HepG2 (cell line): ENCODE results near the gene PIK3R1.

Experiments used
- CC2D1A ChIP-seq: sonication (generic); formaldehyde crosslinking; IDR thresholded peaks from 2 replicates; pipeline ENCODE4 v1.8.1; 2023; ENCODE audit warnings: mild to moderate bottlenecking, missing genetic modification reagents
- NR2C2 ChIP-seq: sonication (generic); formaldehyde crosslinking; IDR thresholded peaks from 2 replicates; pipeline ENCODE4 v1.4.0; 2020; ENCODE audit warnings: missing genetic modification reagents, mild to moderate bottlenecking, moderate library complexity, borderline replicate concordance
- RBAK ChIP-seq: sonication (generic); formaldehyde crosslinking; IDR thresholded peaks from 2 replicates; pipeline ENCODE4 v1.5.1; 2020; ENCODE audit warnings: mild to moderate bottlenecking, missing genetic modification reagents
- ZMYM2 ChIP-seq: sonication (generic); formaldehyde crosslinking; IDR thresholded peaks from 2 replicates; pipeline ENCODE4 v1.8.0; 2022; ENCODE audit warnings: mild to moderate bottlenecking, missing genetic modification reagents
- ZNF274 ChIP-seq: sonication (generic); formaldehyde crosslinking; IDR thresholded peaks from 2 replicates; pipeline ENCODE4 v1.5.1; 2020; ENCODE audit warnings: mild to moderate bottlenecking, missing genetic modification reagents
- ZNF558 ChIP-seq: sonication (generic); formaldehyde crosslinking; IDR thresholded peaks from 2 replicates; pipeline ENCODE4 v1.9.0; 2022; ENCODE audit warnings: mild to moderate bottlenecking, missing genetic modification reagents, borderline replicate concordance
- TF ChIP-seq, protein P1 (sequence below): conservative IDR thresholded peaks from 2 replicates; pipeline ENCODE4 v1.6.1; 2018; ENCODE audit warnings: missing genetic modification reagents
- TF ChIP-seq, protein P2 (sequence below): sonication (generic); formaldehyde crosslinking; IDR thresholded peaks from 2 replicates; pipeline ENCODE4 v1.4.0; 2020; ENCODE audit warnings: missing genetic modification reagents, mild to moderate bottlenecking, borderline replicate concordance

DNA sequence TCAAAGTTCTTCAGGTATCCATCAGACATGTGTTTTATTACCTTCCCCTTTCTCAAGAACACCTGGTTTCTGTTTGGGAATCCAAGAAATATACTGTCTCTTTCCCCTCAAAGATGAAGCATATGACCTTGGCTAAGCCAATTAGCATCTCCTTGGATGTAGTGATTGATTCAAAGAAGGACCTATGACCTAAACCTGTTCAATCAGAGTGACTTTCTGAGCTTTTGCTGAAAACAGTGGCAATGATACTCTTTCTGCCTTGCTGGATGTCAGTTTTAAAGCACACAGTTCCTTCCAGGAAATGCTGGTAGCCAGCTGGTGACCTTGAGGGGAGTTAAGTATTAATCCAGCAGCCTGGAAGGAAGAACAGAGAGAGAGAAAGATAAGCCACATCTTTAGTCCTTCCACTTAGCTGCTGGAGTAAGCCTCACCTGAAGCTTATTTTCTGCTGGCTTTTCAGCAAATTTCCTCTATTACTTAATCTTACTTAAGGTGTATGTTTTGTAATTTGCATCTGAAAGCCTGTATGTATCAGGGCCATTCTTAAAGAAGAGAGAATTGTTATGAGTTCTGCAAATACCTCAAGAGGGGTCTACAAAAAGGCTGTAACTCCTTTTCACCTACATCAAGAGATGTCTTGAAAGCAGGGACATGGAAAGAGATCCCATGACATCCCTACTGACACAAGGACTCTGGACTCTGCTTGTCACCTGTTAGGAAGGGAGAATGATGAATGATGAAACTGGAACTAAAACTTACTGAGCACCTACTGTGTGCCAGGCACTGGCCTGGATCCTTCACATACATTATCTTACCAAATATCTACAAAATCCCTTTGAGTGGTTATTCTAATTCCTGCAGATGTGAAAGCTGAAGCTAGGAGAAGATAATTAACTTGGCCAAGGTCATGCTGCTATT is 35.2 kb upstream of the PIK3R1 start:
- TF ChIP-seq, protein P1, sequence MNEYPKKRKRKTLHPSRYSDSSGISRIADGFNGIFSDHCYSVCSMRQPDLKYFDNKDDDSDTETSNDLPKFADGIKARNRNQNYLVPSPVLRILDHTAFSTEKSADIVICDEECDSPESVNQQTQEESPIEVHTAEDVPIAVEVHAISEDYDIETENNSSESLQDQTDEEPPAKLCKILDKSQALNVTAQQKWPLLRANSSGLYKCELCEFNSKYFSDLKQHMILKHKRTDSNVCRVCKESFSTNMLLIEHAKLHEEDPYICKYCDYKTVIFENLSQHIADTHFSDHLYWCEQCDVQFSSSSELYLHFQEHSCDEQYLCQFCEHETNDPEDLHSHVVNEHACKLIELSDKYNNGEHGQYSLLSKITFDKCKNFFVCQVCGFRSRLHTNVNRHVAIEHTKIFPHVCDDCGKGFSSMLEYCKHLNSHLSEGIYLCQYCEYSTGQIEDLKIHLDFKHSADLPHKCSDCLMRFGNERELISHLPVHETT (CRISPR knock-in tag) = no peak
- TF ChIP-seq ZMYM2 (CRISPR knock-in tag) = no peak
- TF ChIP-seq NR2C2 (CRISPR knock-in tag) = no peak
- no peak for TF ChIP-seq ZNF558 (CRISPR knock-in tag)
- TF ChIP-seq RBAK (CRISPR knock-in tag) = no peak; the same call in 1 of the 2 replicates
- no peak for TF ChIP-seq ZNF274 (CRISPR knock-in tag)
- no peak for TF ChIP-seq CC2D1A (CRISPR knock-in tag)
- TF ChIP-seq, protein P2, sequence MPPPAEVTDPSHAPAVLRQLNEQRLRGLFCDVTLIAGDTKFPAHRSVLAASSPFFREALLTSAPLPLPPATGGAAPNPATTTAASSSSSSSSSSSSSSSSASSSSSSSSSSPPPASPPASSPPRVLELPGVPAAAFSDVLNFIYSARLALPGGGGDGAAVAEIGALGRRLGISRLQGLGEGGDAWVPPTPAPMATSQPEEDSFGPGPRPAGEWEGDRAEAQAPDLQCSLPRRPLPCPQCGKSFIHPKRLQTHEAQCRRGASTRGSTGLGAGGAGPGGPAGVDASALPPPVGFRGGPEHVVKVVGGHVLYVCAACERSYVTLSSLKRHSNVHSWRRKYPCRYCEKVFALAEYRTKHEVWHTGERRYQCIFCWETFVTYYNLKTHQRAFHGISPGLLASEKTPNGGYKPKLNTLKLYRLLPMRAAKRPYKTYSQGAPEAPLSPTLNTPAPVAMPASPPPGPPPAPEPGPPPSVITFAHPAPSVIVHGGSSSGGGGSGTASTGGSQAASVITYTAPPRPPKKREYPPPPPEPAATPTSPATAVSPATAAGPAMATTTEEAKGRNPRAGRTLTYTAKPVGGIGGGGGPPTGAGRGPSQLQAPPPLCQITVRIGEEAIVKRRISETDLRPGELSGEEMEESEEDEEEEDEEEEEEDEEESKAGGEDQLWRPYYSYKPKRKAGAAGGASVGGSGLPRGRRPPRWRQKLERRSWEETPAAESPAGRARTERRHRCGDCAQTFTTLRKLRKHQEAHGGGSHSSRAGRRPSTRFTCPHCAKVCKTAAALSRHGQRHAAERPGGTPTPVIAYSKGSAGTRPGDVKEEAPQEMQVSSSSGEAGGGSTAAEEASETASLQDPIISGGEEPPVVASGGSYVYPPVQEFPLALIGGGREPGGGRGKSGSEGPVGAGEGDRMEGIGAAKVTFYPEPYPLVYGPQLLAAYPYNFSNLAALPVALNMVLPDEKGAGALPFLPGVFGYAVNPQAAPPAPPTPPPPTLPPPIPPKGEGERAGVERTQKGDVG (CRISPR knock-in tag) = no peak
